Hepatocyte (in vitro differentiated cells): ENCODE measurements around the gene PPCDC. TPM values are rescaled to one million over a fixed set of nuclear protein-coding genes. Genes with fewer than 3 reads are reported as not detected.

Experiments used
- DNase-seq: peaks from one replicate; pipeline ENCODE4 v3.0.0-alpha.2; 2016; ENCODE audit warnings: low spot score
- H2AFZ ChIP-seq: fragments of 200-600 bp; sonication (generic); 2 replicates; pipeline ENCODE4 v1.6.0; 2016; ENCODE audit warnings: antibody characterized with exemption, mild to moderate bottlenecking
- H3K27ac ChIP-seq: fragments of 200-600 bp; sonication (generic); 2 replicates; pipeline ENCODE4 v1.5.1; 2016; ENCODE audit warnings: mild to moderate bottlenecking
- H3K27me3 ChIP-seq: fragments of 200-600 bp; sonication (generic); 2 replicates; pipeline ENCODE4 v1.6.1; 2016
- H3K36me3 ChIP-seq: fragments of 200-600 bp; sonication (generic); replicated peaks from 2 replicates; pipeline ENCODE4 v1.5.1; 2016; ENCODE audit warnings: low read depth; ENCODE audit not compliant: insufficient read depth
- H3K4me1 ChIP-seq: fragments of 200-600 bp; sonication (generic); 2 replicates; pipeline ENCODE4 v1.5.1; 2016; ENCODE audit warnings: mild to moderate bottlenecking, moderate library complexity; ENCODE audit not compliant: insufficient read depth
- H3K4me2 ChIP-seq: fragments of 200-600 bp; sonication (generic); 2 replicates; pipeline ENCODE4 v1.6.0; 2016
- H3K4me3 ChIP-seq: fragments of 200-600 bp; sonication (generic); 2 replicates; pipeline ENCODE4 v1.5.1; 2016; ENCODE audit warnings: mild to moderate bottlenecking
- H3K79me2 ChIP-seq: fragments of 200-600 bp; sonication (generic); 2 replicates; pipeline ENCODE4 v1.6.0; 2017; ENCODE audit warnings: mild to moderate bottlenecking
- H3K9me2 ChIP-seq: fragments of 200-600 bp; sonication (generic); replicated peaks from 2 replicates; pipeline ENCODE4 v1.6.0; 2017; ENCODE audit warnings: mild to moderate bottlenecking; ENCODE audit not compliant: insufficient read depth
- H3K9me3 ChIP-seq: fragments of 200-600 bp; sonication (generic); 2 replicates; pipeline ENCODE4 v1.5.1; 2016; ENCODE audit warnings: low read depth, mild to moderate bottlenecking
- H4K20me1 ChIP-seq: fragments of 200-600 bp; sonication (generic); 2 replicates; pipeline ENCODE4 v1.6.0; 2016; ENCODE audit warnings: mild to moderate bottlenecking; ENCODE audit not compliant: insufficient read depth, poor library complexity, severe bottlenecking
- EZH2 ChIP-seq: fragments of 200-600 bp; sonication (generic); IDR thresholded peaks from 2 replicates; pipeline ENCODE4 v1.6.1; 2016; ENCODE audit warnings: antibody characterized with exemption, mild to moderate bottlenecking, borderline replicate concordance
- EZH2phosphoT487 ChIP-seq: fragments of 200-600 bp; sonication (generic); IDR thresholded peaks from one replicate; pipeline ENCODE4 v1.6.1; 2018; ENCODE audit warnings: antibody characterized with exemption, mild to moderate bottlenecking, low read depth, moderate library complexity; ENCODE audit not compliant: unreplicated experiment, severe bottlenecking
- WGBS: methylation state at CpG from one replicate; pipeline ENCODE4 v1.1.6; 2016; ENCODE audit warnings: low lambda C conversion rate; ENCODE audit errors: missing lambda C conversion rate; 5-methylcytosine and 5-hydroxymethylcytosine counted together
- polyA plus RNA-seq: library from polyadenylated mRNA; unstranded; fragments of >200 nt; fragmentation: Nextera tagmentation; extraction: Ambion mirVana; gene quantifications from 2 replicates; pipeline ENCODE4 v1.2.1, GENCODE V29; 2016
- total RNA-seq: library from RNA; depleted of rRNA; stranded (reverse); fragments of >200 nt; gene quantifications from 2 replicates; pipeline ENCODE4 v1.2.3, GENCODE V29; 2014
- TF ChIP-seq, protein P1 (sequence below): fragments of 200-600 bp; sonication (generic); IDR thresholded peaks from 2 replicates; pipeline ENCODE4 v1.5.1; 2016; ENCODE audit warnings: antibody characterized with exemption, mild to moderate bottlenecking; ENCODE audit not compliant: poor library complexity

PPCDC gene
- total and polyA plus RNA-seq, 2 experiments from 2014 or later = 16.4 to 21.1 TPM

DNA sequence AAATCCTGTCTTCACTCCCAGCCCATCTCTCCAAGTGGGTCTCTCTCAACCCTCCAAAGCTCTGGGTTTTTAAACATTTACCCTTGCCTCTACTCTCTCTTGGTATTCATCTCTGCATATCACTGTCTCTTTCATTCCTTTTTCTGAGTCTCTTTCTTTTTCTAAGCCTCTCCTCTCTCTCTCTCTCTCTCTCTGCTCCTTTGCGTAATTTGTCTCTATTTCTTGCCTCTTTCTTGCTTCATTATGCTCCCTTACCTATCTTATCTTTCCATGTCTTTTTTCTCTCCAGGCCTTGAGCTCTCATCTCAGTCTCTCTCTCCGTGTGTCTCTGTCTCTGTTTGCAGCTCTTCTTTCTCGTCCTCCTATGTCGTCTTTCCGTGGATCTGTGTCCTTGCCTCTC is 28.7 kb upstream of the PPCDC start:
- TF ChIP-seq, protein P1, sequence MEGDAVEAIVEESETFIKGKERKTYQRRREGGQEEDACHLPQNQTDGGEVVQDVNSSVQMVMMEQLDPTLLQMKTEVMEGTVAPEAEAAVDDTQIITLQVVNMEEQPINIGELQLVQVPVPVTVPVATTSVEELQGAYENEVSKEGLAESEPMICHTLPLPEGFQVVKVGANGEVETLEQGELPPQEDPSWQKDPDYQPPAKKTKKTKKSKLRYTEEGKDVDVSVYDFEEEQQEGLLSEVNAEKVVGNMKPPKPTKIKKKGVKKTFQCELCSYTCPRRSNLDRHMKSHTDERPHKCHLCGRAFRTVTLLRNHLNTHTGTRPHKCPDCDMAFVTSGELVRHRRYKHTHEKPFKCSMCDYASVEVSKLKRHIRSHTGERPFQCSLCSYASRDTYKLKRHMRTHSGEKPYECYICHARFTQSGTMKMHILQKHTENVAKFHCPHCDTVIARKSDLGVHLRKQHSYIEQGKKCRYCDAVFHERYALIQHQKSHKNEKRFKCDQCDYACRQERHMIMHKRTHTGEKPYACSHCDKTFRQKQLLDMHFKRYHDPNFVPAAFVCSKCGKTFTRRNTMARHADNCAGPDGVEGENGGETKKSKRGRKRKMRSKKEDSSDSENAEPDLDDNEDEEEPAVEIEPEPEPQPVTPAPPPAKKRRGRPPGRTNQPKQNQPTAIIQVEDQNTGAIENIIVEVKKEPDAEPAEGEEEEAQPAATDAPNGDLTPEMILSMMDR = no peak
- TF ChIP-seq EZH2phosphoT487 (no peak), EZH2 (no peak)
- peaks cover 7% of the 10 kb centered on the region for H3K79me2 ChIP-seq
- H3K4me2 ChIP-seq = peak overlapping the region; percentile 50
- H3K27me3 ChIP-seq = peaks cover 4% of the 10 kb centered on the region
- H2AFZ ChIP-seq = no peak overlapping the region
- no peaks in the 10 kb centered on the region for H3K9me3 ChIP-seq
- H3K4me1 ChIP-seq = peaks cover 9% of the 10 kb centered on the region
- no peaks in the 10 kb centered on the region for H3K9me2 ChIP-seq
- no peaks in the 10 kb centered on the region for H4K20me1 ChIP-seq
- no peak for DNase-seq
- no peaks in the 10 kb centered on the region for H3K36me3 ChIP-seq
- H3K27ac ChIP-seq = no peak overlapping the region
- WGBS = 51% methylated on average over 5 of the region's 5 CpGs
- H3K4me3 ChIP-seq = no peak overlapping the region

DNA sequence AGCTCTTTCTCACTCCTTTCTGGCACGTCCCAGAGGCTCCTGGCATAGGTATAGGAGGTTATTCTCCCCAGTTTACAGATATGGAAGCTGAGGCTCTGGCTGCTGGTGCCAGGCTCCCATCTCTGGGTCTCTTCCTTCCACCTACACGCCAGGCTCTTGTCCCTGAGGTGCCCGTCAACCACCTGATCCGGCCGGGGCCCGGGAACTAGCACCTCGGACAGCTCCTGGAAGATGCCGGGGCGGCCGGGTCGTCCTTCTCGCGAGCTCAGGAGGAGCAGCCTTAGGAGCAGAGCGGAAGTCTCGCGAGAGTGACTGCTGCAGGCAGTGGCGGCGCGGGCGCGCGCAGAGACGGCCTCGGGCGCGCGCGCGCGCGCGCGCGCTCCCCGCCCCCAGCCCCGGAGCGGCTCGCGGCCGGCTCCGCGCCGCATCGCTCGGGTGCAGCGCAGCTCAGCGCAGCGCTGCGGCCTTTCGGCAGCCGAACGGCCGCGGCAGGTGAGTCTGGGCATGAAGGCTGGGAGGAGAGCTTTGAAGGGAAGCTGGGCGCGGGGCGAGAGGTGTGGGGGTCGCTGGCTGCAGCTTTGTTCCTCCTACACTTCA is 28.1 kb upstream of the PPCDC start, which contains the start of gene SCAMP5:
Gene SCAMP5 (plus strand): TSS at position 382 of the 597 bp plus-strand sequence. CDS start 16,277 bp downstream, outside the sequence.
- H3K79me2 ChIP-seq = peaks cover 7% of the 10 kb centered on the region
- WGBS = 3% methylated on average over 57 of the region's 58 CpGs
- H4K20me1 ChIP-seq = no peaks in the 10 kb centered on the region
- TF ChIP-seq EZH2 = no peak
- TF ChIP-seq EZH2phosphoT487 = no peak
- TF ChIP-seq, protein P1 = no peak
- no peaks in the 10 kb centered on the region for H3K9me2 ChIP-seq
- no peaks in the 10 kb centered on the region for H3K36me3 ChIP-seq
- DNase-seq = peak; percentile 98
- peak within 1 kb of the TSS; percentile 98 for H3K4me2 ChIP-seq
- H3K27me3 ChIP-seq = peaks cover 4% of the 10 kb centered on the region
- peak within 1 kb of the TSS; percentile 59 for H3K27ac ChIP-seq
- H3K4me3 ChIP-seq = peak within 1 kb of the TSS; percentile 80
- H3K9me3 ChIP-seq = no peaks in the 10 kb centered on the region
- peaks cover 9% of the 10 kb centered on the region for H3K4me1 ChIP-seq
- H2AFZ ChIP-seq = peak within 1 kb of the TSS; percentile 99

DNA sequence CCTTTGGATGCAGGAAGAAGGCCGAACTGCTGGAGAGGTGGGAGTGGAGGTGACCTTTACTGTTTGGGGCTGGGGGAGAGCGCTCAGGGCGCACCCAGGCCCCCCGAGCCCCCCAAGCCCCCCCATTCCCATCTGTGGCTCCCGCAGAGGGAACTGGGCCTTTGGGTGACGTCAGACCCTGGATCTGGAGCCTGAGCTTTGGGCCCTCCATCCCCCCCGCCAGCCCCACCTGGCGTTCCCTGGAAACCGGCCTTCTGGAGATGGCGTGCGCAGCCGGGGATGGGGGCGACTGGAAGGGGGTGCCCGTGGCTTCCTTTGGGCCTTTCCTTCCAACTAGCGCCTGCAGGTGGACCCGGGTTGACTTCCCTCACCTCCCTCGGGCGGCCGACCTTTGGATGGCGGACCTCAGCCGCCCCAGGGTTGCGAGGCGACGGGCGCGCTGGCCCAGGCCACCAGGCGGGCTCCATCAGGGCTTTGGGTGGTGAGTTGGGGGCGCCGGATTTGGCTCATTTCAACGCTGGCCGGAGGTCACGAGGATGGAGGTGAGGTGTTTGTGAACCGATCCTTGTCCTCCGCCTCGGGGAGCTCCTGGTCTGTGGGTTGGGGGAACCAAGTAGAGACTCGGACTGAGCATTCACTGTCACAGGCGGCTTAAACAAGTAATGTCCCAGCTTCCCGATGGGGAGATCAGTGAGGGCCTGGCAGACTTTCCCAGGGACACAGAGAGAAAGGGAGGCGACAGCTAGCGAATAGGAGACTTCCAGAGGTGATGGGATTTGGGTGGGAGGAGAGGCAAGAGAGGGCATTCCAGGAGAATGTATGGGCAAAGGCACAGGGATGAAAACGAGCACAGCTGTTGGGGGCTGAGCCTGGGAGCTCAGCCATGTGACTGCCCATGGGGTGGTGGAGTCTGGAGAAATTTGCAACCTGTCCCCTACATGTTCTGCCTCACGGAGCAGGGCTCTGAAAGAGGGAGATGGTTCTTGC is 27.3 kb upstream of the PPCDC start:
- no peak for TF ChIP-seq EZH2phosphoT487
- no peak for TF ChIP-seq EZH2
- TF ChIP-seq, protein P1 = no peak
- H3K4me1 ChIP-seq = peaks cover 9% of the 10 kb centered on the region
- no peaks in the 10 kb centered on the region for H3K36me3 ChIP-seq
- H3K4me3 ChIP-seq = peak overlapping the region; percentile 80
- H3K9me3 ChIP-seq = no peaks in the 10 kb centered on the region
- peak overlapping the region; percentile 59 for H3K27ac ChIP-seq
- 9% methylated on average over 42 of the region's 42 CpGs for WGBS
- peak; percentile 68 for DNase-seq
- H3K4me2 ChIP-seq = peak overlapping the region; percentile 98
- H3K27me3 ChIP-seq = no peaks in the 10 kb centered on the region
- H3K79me2 ChIP-seq = peaks cover 7% of the 10 kb centered on the region
- H2AFZ ChIP-seq = peak overlapping the region; percentile 99
- no peaks in the 10 kb centered on the region for H4K20me1 ChIP-seq
- H3K9me2 ChIP-seq = no peaks in the 10 kb centered on the region
